ENCODE data around the gene F2RL3. TPM values are rescaled to one million over a fixed set of nuclear protein-coding genes. Genes with fewer than 3 reads are reported as not detected.

Gene F2RL3
- total and polyA plus RNA-seq, 9 of the 15 experiments (the other 6 are each of a cell fraction or from before 2014, with no cell fraction given) = 1.4 to 27.6 (median 11.9) TPM

GRCh38 chr19:16917401-16917800 lies 28.6 kb downstream of the F2RL3 start:
- BruUV-seq (replicated peaks) = no TSS peak
- no peak for DNase-seq (ENCODE audit: extremely low read depth in 1 of 4, low spot score in 3 of 4)
- no peak overlapping the region for H3K4me2 ChIP-seq (ENCODE audit: insufficient read depth, low read length)
- no peak overlapping the region for H3K27ac ChIP-seq (ENCODE audit: extremely low read depth, low read depth, low read length)
- peaks cover 4 to 21% of the 10 kb centered on the region in 2 experiments; a peak in 3 of 5 replicates for H3K27me3 ChIP-seq (ENCODE audit: control insufficient read depth in 2 of 2, insufficient read depth in 2 of 2, low read length in 2 of 2)
- in situ Hi-C loops (cut with MboI) = no loop called here
- no peak overlapping the region for H2AFZ ChIP-seq (ENCODE audit: low read depth, low read length)
- H3K9me1 ChIP-seq (ENCODE audit: control insufficient read depth, insufficient read depth, low read length) = no peaks in the 10 kb centered on the region
- intact Hi-C loops (cut with micrococcal nuclease) = no loop called here
- ChIA-PET CTCF (ENCODE audit: low intra/inter-chr PET ratio) (no interaction called here), POLR2A (interaction anchor here (0.6 to 1.5 kb wide), 3 partner anchors 10 to 94 kb away, joined by 3 to 4 read pairs (median 3); no protein-coding TSS in a partner anchor)
- H3K9me3 ChIP-seq (replicated peaks; ENCODE audit: control insufficient read depth, insufficient read depth, low read depth, low read length) = peaks cover 12% of the 10 kb centered on the region
- TF ChIP-seq RBM22 (IDR thresholded peaks at IDR 0.05; ENCODE audit: low read depth, low read length, poor library complexity, severe bottlenecking) (no peak), PML (IDR thresholded peaks at IDR 0.05; ENCODE audit: low read length) (no peak), ZHX1 (conservative IDR thresholded peaks at IDR 0.05; ENCODE audit: low read length) (no peak), FIP1L1 (IDR thresholded peaks at IDR 0.05; ENCODE audit: low read depth, low read length, poor library complexity, severe bottlenecking) (no peak), TEAD1 (CRISPR knock-in tag; IDR thresholded peaks at IDR 0.05) (no peak), ZFPM2 (CRISPR knock-in tag; IDR thresholded peaks at IDR 0.05) (no peak), ZNF354B (CRISPR knock-in tag; IDR thresholded peaks at IDR 0.05) (no peak), ZNF263 (CRISPR knock-in tag; IDR thresholded peaks at IDR 0.05; ENCODE audit: borderline replicate concordance) (no peak), ADNP (tag; IDR thresholded peaks at IDR 0.05) (no peak), SPI1 (IDR thresholded peaks at IDR 0.05; ENCODE audit: borderline replicate concordance, low read depth, low read length) (no peak), PREB (CRISPR knock-in tag; IDR thresholded peaks at IDR 0.05) (no peak), ZNF253 (CRISPR knock-in tag; conservative IDR thresholded peaks at IDR 0.05) (no peak), GMEB1 (CRISPR knock-in tag; IDR thresholded peaks at IDR 0.05) (no peak), ZNF707 (CRISPR knock-in tag; conservative IDR thresholded peaks at IDR 0.05) (no peak), CREB1 (IDR thresholded peaks at IDR 0.05) (no peak), CREB1 (CRISPR knock-in tag; IDR thresholded peaks at IDR 0.05) (no peak)
- no peak for ATAC-seq
- 12% methylated on average over 7 of the region's 7 CpGs for WGBS (ENCODE audit: insufficient coverage, low coverage, missing lambda C conversion rate)
- no peak for FAIRE-seq
- no peaks in the 10 kb centered on the region for H4K20me1 ChIP-seq (replicated peaks; ENCODE audit: control insufficient read depth, insufficient read depth, low read length)
- H3K4me1 ChIP-seq (replicated peaks in 1 of 2; ENCODE audit: control insufficient read depth in 2 of 2, insufficient read depth in 2 of 2, low read length in 2 of 2) = peaks cover 13 to 30% of the 10 kb centered on the region in 2 experiments; a peak in 4 of 5 replicates
- H3K36me3 ChIP-seq (ENCODE audit: control insufficient read depth, insufficient read depth, low read length) = no peaks in the 10 kb centered on the region
- H3K79me2 ChIP-seq (ENCODE audit: control insufficient read depth, insufficient read depth, low read length) = no peaks in the 10 kb centered on the region
- H3K9ac ChIP-seq (ENCODE audit: insufficient read depth in 1 of 2, low read depth in 2 of 2, low read length in 2 of 2) = no peak overlapping the region
- H3K4me3 ChIP-seq = no peak overlapping the region
